HCT116 (cell line): Measurements from ENCODE around the gene CLCN5. TPM values are rescaled to one million over a fixed set of nuclear protein-coding genes. Genes with fewer than 3 reads are reported as not detected.

ENCODE experiments used
- ATAC-seq: fragments of 200-7000 bp; cut with Tn5 transposase; 2 replicates; pipeline ENCODE4 v1.9.1; 2020; ENCODE audit warnings: mild to moderate bottlenecking, moderate library complexity
- BruUV-seq: library from RNA; stranded (reverse); fragments of 400-500 nt; replicated peaks from 2 replicates; lab custom pipeline; 2021; lab: Mats Ljungman, UMichigan
- CTCF ChIA-PET: fragments of 300-600 bp; sonication (Branson Sonifier 250); formaldehyde crosslinking; loops from one replicate; lab custom pipeline; 2021; ENCODE audit warnings: antibody characterized with exemption; lab: Charles Lee
- POLR2A ChIA-PET: fragments of 300-600, 350-600 bp; sonication (Branson Sonifier 250); formaldehyde crosslinking; loops from one replicate; lab custom pipeline; 2021; ENCODE audit warnings: antibody characterized with exemption; lab: Charles Lee
- RAD21 ChIA-PET, 2 experiments: fragments of 300-600 bp; sonication (Branson Sonifier 250); formaldehyde crosslinking; loops; one replicate each; lab custom pipeline; 2023; ENCODE audit warnings: low total read pairs in 2 of 2; ENCODE audit not compliant: uncharacterized antibody in 2 of 2, unreplicated experiment in 2 of 2, low non-redundant PET in 1 of 2; lab: Charles Lee
- DNase-seq: peaks from one replicate; pipeline ENCODE4 v3.0.0-alpha.2; 2010; ENCODE audit warnings: low read depth, low spot score
- H2AFZ ChIP-seq: fragments of 200-600 bp; shearing (Covaris generic), sonication (generic); 2 replicates; pipeline ENCODE4 v1.6.1; 2017; ENCODE audit warnings: low read depth, mixed run types, mixed read lengths, antibody characterized with exemption, low read length; ENCODE audit not compliant: poor library complexity, severe bottlenecking
- H3K27ac ChIP-seq: 2 replicates; pipeline ENCODE4 v1.5.1; 2012; ENCODE audit warnings: low read depth, low read length
- H3K27me3 ChIP-seq: fragments of 200-600 bp; sonication (generic); 2 replicates; pipeline ENCODE4 v1.6.1; 2016; ENCODE audit warnings: mixed run types, low read length, mixed read lengths; ENCODE audit not compliant: insufficient read depth
- H3K36me3 ChIP-seq, 2 experiments: fragments of 200-500 bp in 1 of 2; fragments of 200-600 bp in 1 of 2; sonication (Bioruptor generic) in 1 of 2; sonication (generic) in 1 of 2; 2 replicates each; pipeline versions ENCODE4 v1.5.1 to v1.6.1; 2014 to 2016; ENCODE audit warnings: low read length in 2 of 2, inconsistent platforms in 1 of 2, mixed read lengths in 1 of 2, mixed run types in 1 of 2; ENCODE audit not compliant: insufficient read depth in 2 of 2, control insufficient read depth in 1 of 2
- H3K4me1 ChIP-seq, 2 experiments: fragments of 200-600 bp in 1 of 2; sonication (generic) in 1 of 2; 2 replicates each; pipeline versions ENCODE4 v1.5.1 to v1.6.1; 2012 to 2017; ENCODE audit warnings: low read length in 2 of 2, inconsistent platforms in 1 of 2, mild to moderate bottlenecking in 1 of 2, mixed read lengths in 1 of 2, mixed run types in 1 of 2, moderate library complexity in 1 of 2; ENCODE audit not compliant: insufficient read depth in 2 of 2, control insufficient read depth in 1 of 2
- H3K4me2 ChIP-seq: fragments of 200-600 bp; sonication (generic); 2 replicates; pipeline ENCODE4 v1.6.1; 2017; ENCODE audit warnings: mixed run types, low read length, mixed read lengths
- H3K4me3 ChIP-seq, 2 experiments: fragments of 200-600 bp in 1 of 2; sonication (generic) in 1 of 2; replicated peaks in 1 of 2; 2 replicates each; pipeline ENCODE4 v1.5.1; 2011 to 2016; ENCODE audit warnings: low read length in 2 of 2, control low read depth in 1 of 2, low read depth in 1 of 2, mild to moderate bottlenecking in 1 of 2, mixed read lengths in 1 of 2, mixed run types in 1 of 2
- H3K79me2 ChIP-seq: fragments of 200-600 bp; sonication (generic); 2 replicates; pipeline ENCODE4 v1.6.1; 2017; ENCODE audit warnings: mild to moderate bottlenecking, mixed run types, low read length, moderate library complexity, mixed read lengths; ENCODE audit not compliant: insufficient read depth
- H3K9ac ChIP-seq: fragments of 200-600 bp; sonication (generic); 2 replicates; pipeline ENCODE4 v1.6.1; 2016; ENCODE audit warnings: low read length, mixed read lengths
- H3K9me2 ChIP-seq: fragments of 200-600 bp; sonication (generic), shearing (Covaris generic); 2 replicates; pipeline ENCODE4 v1.6.1; 2017; ENCODE audit warnings: mixed run types, mild to moderate bottlenecking, moderate library complexity; ENCODE audit not compliant: insufficient read depth
- H3K9me3 ChIP-seq, 2 experiments: fragments of 200-500 bp in 1 of 2; fragments of 200-600 bp in 1 of 2; sonication (Bioruptor generic) in 1 of 2; sonication (generic) in 1 of 2; 2 replicates each; pipeline ENCODE4 v1.6.1; 2014 to 2017; ENCODE audit warnings: low read length in 2 of 2, mixed read lengths in 2 of 2, inconsistent platforms in 1 of 2, low read depth in 1 of 2, mild to moderate bottlenecking in 1 of 2, mixed run types in 1 of 2, moderate library complexity in 1 of 2; ENCODE audit not compliant: control insufficient read depth in 1 of 2, insufficient read depth in 1 of 2
- H4K20me1 ChIP-seq: fragments of 200-600 bp; sonication (generic), shearing (Covaris generic); 2 replicates; pipeline ENCODE4 v1.6.1; 2017; ENCODE audit warnings: mixed run types, mild to moderate bottlenecking, moderate library complexity; ENCODE audit not compliant: insufficient read depth
- ATF3 ChIP-seq: IDR thresholded peaks from 2 replicates; pipeline ENCODE4 v1.6.1; 2012
- CBX3 ChIP-seq: IDR thresholded peaks from 2 replicates; pipeline ENCODE4 v1.6.1; 2012; ENCODE audit warnings: low read depth
- CEBPB ChIP-seq: IDR thresholded peaks from 2 replicates; pipeline ENCODE4 v1.6.1; 2012; ENCODE audit warnings: low read depth
- ELF1 ChIP-seq: IDR thresholded peaks from 2 replicates; pipeline ENCODE4 v1.6.1; 2012; ENCODE audit warnings: low read depth, borderline replicate concordance
- FOSL1 ChIP-seq: IDR thresholded peaks from 2 replicates; pipeline ENCODE4 v1.6.1; 2012; ENCODE audit warnings: low read depth
- JUND ChIP-seq: IDR thresholded peaks from 2 replicates; pipeline ENCODE4 v1.6.1; 2012
- POLR2A ChIP-seq: IDR thresholded peaks from 2 replicates; pipeline ENCODE4 v1.7.0; 2011; ENCODE audit warnings: borderline replicate concordance; ENCODE audit not compliant: insufficient read depth, insufficient read length; ENCODE audit errors: extremely low read depth
- POLR2AphosphoS5 ChIP-seq: IDR thresholded peaks from 2 replicates; pipeline ENCODE4 v1.6.1; 2011; ENCODE audit warnings: mild to moderate bottlenecking, low read depth, low read length, moderate library complexity
- RAD21 ChIP-seq: IDR thresholded peaks from 2 replicates; pipeline ENCODE4 v1.6.1; 2012; ENCODE audit warnings: low read depth, mild to moderate bottlenecking
- SRF ChIP-seq: IDR thresholded peaks from 2 replicates; pipeline ENCODE4 v1.6.1; 2012; ENCODE audit warnings: low read depth
- TCF7L2 ChIP-seq: IDR thresholded peaks from 2 replicates; pipeline ENCODE4 v1.7.0; 2011; ENCODE audit warnings: borderline replicate concordance, inconsistent platforms; ENCODE audit not compliant: insufficient read depth, insufficient read length; ENCODE audit errors: extremely low read depth
- ZFX ChIP-seq: fragments of 450-650 bp; IDR thresholded peaks from 2 replicates; pipeline ENCODE4 v1.6.1; 2017
- ZNF274 ChIP-seq: fragments of 200-500 bp; sonication (Bioruptor generic); IDR thresholded peaks from 2 replicates; pipeline ENCODE4 v1.6.1; 2014; ENCODE audit warnings: mild to moderate bottlenecking, low read depth, low read length, inconsistent platforms
- intact Hi-C: fragments of 100-400 bp; cut with micrococcal nuclease; formaldehyde crosslinking; loops from 2 replicates; pipeline ENCODE4 v1.10.0; 2022
- total RNA-seq: library from RNA; stranded (reverse); gene quantifications from one replicate; pipeline ENCODE4 v1.2.1, GENCODE V29; 2021; ENCODE audit not compliant: unreplicated experiment
- TF ChIP-seq, protein P1 (sequence below): IDR thresholded peaks from 2 replicates; pipeline ENCODE4 v1.6.1; 2012
- TF ChIP-seq, protein P2 (sequence below): IDR thresholded peaks from 2 replicates; pipeline ENCODE4 v1.6.1; 2011; ENCODE audit warnings: mild to moderate bottlenecking, low read length, moderate library complexity; ENCODE audit not compliant: insufficient replicate concordance; ENCODE audit errors: extremely low read depth
- TF ChIP-seq, protein P3 (sequence below): IDR thresholded peaks from 2 replicates; pipeline ENCODE4 v1.6.1; 2012; ENCODE audit warnings: low read depth

Gene CLCN5
- total RNA-seq, 1 experiment from 2014 or later: 6.1 TPM

- Histone ChIP-seq H2AFZ (no peak overlapping the region), H3K9ac (no peak overlapping the region)
Observed at GRCh38 chrX:50036426-50036825, 114.0 kb downstream of the CLCN5 start.

More at GRCh38 chrX:50036426-50036825, 114.0 kb downstream of the CLCN5 start:
- ChIA-PET POLR2A (no interaction called here), CTCF (no interaction called here), RAD21 (no interaction called here)
- TF ChIP-seq ELF1 (no peak), ZFX (no peak), SRF (no peak), TCF7L2 (no peak), ATF3 (no peak), RAD21 (no peak), JUND (no peak), FOSL1 (no peak), ZNF274 (no peak), POLR2A (no peak), CEBPB (no peak), POLR2AphosphoS5 (no peak), CBX3 (no peak)
- TF ChIP-seq, protein P1, sequence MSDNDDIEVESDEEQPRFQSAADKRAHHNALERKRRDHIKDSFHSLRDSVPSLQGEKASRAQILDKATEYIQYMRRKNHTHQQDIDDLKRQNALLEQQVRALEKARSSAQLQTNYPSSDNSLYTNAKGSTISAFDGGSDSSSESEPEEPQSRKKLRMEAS: no peak
- TF ChIP-seq, protein P2, sequence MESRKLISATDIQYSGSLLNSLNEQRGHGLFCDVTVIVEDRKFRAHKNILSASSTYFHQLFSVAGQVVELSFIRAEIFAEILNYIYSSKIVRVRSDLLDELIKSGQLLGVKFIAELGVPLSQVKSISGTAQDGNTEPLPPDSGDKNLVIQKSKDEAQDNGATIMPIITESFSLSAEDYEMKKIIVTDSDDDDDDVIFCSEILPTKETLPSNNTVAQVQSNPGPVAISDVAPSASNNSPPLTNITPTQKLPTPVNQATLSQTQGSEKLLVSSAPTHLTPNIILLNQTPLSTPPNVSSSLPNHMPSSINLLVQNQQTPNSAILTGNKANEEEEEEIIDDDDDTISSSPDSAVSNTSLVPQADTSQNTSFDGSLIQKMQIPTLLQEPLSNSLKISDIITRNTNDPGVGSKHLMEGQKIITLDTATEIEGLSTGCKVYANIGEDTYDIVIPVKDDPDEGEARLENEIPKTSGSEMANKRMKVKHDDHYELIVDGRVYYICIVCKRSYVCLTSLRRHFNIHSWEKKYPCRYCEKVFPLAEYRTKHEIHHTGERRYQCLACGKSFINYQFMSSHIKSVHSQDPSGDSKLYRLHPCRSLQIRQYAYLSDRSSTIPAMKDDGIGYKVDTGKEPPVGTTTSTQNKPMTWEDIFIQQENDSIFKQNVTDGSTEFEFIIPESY: no peak
- TF ChIP-seq, protein P3, sequence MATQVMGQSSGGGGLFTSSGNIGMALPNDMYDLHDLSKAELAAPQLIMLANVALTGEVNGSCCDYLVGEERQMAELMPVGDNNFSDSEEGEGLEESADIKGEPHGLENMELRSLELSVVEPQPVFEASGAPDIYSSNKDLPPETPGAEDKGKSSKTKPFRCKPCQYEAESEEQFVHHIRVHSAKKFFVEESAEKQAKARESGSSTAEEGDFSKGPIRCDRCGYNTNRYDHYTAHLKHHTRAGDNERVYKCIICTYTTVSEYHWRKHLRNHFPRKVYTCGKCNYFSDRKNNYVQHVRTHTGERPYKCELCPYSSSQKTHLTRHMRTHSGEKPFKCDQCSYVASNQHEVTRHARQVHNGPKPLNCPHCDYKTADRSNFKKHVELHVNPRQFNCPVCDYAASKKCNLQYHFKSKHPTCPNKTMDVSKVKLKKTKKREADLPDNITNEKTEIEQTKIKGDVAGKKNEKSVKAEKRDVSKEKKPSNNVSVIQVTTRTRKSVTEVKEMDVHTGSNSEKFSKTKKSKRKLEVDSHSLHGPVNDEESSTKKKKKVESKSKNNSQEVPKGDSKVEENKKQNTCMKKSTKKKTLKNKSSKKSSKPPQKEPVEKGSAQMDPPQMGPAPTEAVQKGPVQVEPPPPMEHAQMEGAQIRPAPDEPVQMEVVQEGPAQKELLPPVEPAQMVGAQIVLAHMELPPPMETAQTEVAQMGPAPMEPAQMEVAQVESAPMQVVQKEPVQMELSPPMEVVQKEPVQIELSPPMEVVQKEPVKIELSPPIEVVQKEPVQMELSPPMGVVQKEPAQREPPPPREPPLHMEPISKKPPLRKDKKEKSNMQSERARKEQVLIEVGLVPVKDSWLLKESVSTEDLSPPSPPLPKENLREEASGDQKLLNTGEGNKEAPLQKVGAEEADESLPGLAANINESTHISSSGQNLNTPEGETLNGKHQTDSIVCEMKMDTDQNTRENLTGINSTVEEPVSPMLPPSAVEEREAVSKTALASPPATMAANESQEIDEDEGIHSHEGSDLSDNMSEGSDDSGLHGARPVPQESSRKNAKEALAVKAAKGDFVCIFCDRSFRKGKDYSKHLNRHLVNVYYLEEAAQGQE: no peak
- H4K20me1 ChIP-seq: no peaks in the 10 kb centered on the region
- no peak overlapping the region for H3K27ac ChIP-seq
- intact Hi-C loops: no loop called here
- H3K4me3 ChIP-seq: no peak overlapping the region
- no peak for DNase-seq
- no TSS peak for BruUV-seq
- no peaks in the 10 kb centered on the region for H3K9me2 ChIP-seq
- H3K79me2 ChIP-seq: no peaks in the 10 kb centered on the region
- H3K27me3 ChIP-seq: no peaks in the 10 kb centered on the region
- H3K4me1 ChIP-seq: no peaks in the 10 kb centered on the region
- no peak for ATAC-seq
- no peaks in the 10 kb centered on the region for H3K36me3 ChIP-seq
- H3K4me2 ChIP-seq: no peak overlapping the region
- no peaks in the 10 kb centered on the region for H3K9me3 ChIP-seq
